Measurements from ENCODE around the gene GTF2H1.

DNA sequence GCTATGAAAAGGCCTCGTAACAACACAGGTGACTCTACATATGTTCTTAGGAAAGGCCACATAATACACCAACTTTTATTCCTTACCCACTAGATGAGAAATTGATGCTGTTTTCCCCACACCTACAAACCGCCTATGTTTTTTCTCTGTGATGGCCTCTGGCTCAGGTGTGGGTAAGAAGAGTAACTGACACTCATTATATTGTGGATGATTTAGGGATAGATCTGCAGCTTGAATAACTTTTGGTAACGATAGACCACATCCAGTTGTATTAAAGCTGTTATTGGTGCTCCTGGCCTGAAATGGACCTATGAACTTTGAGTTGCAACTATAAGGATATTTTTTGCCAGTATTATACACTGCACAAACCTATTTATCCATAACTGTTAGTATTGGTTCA lies 75.6 kb downstream of the GTF2H1 start:
- no peak for TF ChIP-seq ZNF274 (IDR thresholded peaks at IDR 0.05; ENCODE audit: low read depth, low read length)
- no peak for TF ChIP-seq SUZ12 (IDR thresholded peaks at IDR 0.05; ENCODE audit: extremely low read depth, insufficient read depth, insufficient read length)
- TF ChIP-seq YY1 (IDR thresholded peaks at IDR 0.05; ENCODE audit: insufficient read depth, insufficient read length), result no peak

All from NT2/D1 (cell line).